Endometrial microvascular endothelial cells (primary cell): Measurements from ENCODE around the gene RABGAP1L. TPM values are rescaled to one million over a fixed set of nuclear protein-coding genes. Genes with fewer than 3 reads are reported as not detected.
"Not testable (repeated sequence)": the region's sequence is repeated elsewhere in the genome, so short reads cannot be mapped to it uniquely, and the experiment has no call there.

Source experiments
- in situ Hi-C: cut with HindIII; loops from 2 replicates; pipeline ENCODE4 v1.10.0; 2017; ENCODE audit warnings: low sequenced_read_pairs, low pct_unique_long_range_greater_than_20kb; ENCODE audit errors: inconsistent ontology term
- total RNA-seq: library from RNA; depleted of rRNA; stranded (reverse); fragments of >200 nt; gene quantifications from one replicate; pipeline ENCODE4 v1.2.3, GENCODE V29; 2015; ENCODE audit errors: inconsistent ontology term

Gene RABGAP1L
- total RNA-seq, 1 donor from 2014 or later, result 15.5 TPM

DNA sequence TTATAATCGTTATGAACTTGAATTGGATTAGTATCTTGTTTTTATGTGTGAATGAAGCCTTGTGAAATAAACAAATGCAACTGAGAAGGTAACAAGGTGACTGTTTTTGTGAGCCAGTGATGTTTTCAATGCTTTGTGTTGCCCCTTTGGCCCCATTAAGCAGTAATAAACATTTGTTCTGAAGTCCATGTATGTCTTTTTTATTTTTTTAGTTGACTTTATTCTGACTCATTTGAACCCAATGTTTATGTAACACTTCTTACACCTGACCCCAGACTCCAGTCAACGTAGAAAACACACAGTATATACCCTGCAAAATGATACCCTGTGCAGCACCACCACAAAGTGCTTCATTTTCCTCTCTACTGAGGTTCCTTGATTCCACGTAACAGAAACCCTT is 835.8 kb downstream of the RABGAP1L start:
- in situ Hi-C loops, result no loop called here

DNA sequence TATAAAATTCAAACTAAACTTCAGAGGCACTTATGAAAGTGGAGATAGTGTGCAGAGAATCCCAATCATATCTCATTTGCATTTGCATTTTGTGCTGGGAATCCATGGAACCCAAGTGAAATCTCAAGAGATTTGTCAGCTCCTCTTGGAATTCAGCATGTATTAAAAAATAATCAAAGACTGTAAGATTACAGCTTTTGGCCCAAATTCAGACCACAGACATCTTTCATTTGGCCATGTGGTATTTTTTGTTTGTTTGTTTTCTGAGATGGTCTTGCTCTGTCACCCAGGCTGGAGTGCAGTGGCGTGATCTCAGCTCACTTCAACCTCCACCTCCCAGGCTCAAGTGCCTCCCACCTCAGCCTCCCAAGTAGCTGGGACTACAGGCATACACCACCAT is 836.6 kb downstream of the RABGAP1L start:
- in situ Hi-C loops, result no loop called here

DNA sequence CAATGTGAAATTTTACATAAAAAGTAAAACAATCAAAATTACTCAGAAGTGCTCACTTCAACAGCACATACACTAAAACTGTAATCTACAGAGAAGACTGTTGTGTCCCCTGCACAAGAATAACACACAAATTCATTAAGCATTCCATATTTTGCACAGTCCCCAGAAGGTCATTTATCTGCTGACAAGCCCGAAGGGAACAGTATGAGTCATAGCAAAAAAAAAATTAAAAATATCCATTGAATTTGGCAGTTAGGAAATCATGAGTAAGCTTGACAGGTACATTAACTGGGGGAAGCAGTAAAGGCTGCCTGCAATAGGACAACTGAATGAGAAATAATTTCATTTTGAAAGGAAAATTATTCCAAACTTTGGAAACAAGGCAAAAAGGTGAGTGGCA is 837.2 kb downstream of the RABGAP1L start:
- in situ Hi-C loops, result no loop called here

DNA sequence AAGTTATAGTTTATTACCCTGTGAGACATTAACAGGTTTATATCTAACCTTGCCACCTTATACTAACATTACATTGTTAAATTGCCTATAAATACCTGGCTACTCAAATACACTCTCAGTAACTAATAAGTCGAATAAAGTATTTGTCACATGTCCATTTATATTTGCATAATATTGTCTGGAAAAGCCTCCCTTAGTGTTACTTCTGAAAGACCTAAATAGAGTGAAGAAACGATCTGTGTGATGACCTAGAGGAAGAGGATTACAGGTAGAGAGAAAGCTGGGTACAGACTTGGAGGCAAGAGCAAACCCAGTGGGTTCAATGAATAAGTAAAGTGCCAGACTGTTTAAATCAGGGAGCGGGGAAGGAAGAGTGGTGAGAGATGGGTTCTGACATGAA is 837.7 kb downstream of the RABGAP1L start:
- in situ Hi-C loops, result no loop called here

DNA sequence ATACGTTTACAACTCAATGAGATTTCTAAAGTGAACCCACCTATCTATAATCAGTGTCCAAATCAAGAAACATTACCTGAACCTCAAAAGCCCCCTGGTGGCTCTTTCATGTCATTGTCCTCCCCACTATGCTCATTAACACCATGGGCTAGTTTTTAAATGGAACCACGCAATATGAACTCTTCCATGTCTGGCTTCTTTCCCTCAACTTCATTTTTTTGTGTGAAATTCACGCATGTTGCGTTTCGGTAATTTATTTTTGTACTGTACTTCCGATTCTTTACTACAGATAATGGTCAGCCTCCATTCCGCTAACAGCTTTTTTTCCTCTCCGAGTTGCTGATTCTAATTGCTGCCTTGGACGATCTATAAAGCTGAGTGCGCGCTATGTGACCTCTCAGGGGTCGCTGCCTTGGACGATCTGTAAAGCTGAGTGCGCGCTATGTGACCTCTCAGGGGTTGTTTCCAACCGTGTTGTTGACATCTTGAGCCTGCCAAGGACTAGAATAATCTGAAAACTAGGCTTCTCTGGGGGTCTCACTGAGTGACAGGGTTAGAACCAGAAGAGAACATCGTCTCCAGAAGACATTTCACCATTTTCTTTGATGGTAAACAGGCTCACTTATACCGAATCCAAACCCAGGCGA is 839.4 kb downstream of the RABGAP1L start:
- in situ Hi-C loops, result no loop called here

DNA sequence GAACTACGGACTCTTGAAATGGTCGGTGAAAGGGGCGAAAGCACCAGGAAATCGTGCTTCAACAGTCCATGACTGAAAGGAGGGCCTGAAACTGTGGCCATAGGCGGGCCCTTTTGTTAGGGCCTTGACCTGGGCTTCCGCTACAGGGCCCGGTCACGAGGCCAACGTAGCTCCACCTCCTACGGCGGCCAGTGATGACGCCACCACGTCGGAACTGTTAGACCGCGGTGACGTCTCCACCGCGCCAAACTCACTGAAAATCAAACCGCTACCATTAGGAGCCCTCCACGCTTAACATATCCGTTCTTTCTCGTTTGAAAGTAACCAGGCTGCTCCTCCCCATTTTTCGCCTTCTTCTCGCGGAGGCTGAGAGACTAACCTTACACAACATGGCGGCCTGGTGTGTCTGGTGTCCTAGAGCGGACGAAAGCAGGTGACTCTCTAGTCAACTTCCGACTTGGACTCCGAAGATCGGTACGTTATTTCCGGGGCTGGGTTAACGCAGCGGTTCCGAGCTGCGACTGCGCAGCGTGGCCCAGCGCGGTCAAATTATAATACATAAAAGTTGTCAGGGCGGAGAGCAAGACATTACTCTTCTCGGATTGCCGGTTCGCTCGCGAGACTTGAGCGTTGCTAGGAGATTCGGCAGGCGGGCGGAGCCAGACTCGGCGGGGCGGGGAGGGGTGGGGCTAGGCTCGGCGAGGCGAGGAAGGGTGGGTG is 840.1 kb downstream of the RABGAP1L start:
- in situ Hi-C loops, result no loop called here

DNA sequence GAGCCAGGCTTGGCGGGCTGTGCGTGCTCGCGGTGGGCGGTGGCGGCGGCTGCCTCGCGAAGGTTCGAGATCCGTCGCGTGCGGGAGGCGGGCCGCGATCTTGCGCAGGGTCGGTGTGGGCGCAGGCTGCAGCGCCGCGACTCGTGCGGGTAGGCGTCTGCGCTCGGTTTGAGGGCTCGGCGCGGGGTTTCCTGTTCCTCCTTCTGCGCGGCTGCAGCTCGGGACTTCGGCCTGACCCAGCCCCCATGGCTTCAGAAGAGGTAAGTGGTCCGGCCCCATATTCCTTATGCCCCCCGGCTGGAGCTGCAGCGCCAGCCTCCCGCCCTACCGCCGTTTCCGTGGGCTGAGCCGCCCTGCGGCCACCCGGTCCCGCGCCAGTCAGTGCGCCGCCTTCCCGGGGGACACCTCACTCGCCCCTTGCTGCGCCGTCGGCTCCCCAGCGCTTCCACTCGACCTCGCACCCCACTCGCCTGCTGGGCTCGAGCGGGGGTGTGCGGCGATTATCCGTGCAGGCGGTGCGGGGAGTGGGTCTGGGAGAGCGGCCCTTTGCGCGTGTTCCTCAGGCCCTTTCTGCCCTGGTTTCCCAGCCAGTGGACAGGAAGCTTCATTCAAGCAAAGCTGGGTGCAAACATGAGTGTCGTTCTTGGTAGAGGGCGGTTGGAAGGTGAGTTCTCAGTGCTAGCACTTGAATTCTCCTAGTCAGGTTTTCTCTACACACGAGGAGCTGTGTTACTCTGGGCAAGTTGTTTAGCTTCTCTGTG is 840.8 kb downstream of the RABGAP1L start, which contains the start of gene CACYBP:
CACYBP (plus strand) TSS at position 12 of the 761 bp plus-strand sequence; CDS start at position 246, 234 bp downstream.
- in situ Hi-C loops, result no loop called here

DNA sequence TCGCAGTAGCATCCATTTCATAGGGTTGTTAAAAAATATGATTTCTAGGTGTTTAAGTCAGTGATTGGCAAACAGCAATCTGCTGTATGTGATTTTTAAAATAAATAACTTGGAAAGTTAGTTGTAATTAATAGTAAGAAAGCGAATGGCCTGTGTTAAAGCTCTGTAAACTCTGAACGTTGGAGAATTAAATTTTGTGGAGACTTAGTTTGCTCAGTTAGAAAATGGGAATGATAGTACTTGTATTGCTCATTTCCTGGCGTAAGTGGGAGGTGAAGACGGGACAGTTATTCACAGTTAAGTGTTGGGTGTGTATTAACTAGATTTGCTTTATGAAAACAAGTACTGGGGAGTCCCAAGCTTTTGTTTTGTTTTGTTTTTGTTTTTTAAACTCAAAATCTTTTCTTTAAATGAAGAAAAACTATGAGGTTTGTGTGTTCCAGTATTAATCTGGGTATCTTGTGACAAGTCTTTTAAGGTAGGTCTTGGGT is 841.4 kb downstream of the RABGAP1L start:
- in situ Hi-C loops, result no loop called here

DNA sequence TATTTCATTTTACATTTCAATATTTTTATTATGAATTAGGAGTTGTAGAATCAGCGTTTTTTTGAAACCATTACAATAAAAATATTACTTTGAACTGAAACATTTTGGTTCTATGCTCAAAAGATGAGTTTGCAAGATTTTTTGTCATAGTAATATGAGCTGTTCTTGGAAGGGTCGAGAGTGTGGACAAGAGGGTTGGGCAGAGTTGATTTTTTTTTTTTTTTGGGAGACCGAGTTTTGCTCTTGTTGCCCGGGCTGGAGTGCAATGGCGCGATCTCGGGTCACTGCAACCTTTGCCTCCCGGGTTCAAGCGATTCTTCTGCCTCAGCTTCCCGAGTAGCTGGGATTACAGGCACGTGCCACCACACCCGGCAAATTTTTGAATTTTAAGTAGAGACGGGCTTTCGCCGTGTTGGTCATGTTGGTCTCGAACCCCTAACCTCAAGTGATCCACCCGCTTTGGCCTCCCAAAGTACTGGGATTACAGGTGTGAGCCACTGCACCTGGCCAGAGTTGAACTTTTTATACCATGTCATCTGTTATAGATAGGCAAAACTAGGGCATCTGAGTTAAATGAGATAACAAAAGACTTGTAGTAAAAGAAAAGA is 843.7 kb downstream of the RABGAP1L start:
- in situ Hi-C loops, result no loop called here

DNA sequence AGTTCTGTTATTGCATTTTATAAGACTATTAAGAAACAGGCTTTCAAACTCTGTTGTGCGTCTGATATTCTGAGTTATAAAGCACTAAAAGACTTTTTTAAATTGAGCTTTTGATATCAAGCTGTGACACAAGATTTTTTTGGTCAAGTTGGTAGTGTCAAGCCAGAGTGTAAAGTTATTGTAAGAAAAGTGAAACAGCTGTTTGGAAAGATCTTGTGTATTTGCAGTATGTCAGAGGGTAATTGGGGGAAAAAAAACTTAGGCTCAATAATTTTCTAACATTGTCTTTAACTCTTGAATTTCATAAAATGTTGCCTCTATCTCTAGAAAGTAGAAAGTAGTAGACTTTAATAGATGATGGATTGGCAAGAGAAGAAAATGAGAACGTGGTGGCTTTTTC is 844.2 kb downstream of the RABGAP1L start:
- in situ Hi-C loops, result no loop called here

DNA sequence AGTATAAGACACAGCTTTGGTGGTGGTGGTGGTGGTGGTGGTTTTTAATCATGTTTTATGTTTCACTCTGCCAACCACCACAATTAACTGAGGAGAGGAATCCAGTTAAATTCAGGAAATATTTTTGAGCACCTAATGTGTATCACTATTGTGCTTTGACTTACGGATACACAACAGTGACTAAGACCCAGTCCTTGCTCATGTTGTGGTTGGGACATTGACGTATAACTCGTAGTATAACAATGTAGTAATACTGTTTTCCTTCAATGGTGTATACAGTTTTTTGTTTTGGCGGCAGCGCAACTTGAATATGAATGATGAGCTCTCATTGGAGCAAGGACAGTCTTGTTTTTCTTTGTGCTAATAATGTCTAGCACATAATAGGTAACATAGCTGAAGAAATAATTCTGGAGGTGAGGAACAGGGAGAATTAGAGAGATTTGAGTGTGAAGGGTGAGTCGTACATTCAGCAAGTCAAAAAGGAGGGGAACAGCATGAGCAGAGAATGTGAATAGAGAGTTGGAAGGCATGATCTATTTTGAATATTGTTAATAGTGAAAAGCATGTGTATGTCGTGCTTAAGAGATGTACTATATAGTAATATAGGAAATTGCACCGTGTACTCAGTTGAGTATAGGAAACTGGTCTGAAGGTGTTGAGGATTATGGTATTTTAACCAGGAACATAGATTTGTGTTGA is 845.9 kb downstream of the RABGAP1L start:
- in situ Hi-C loops, result no loop called here

DNA sequence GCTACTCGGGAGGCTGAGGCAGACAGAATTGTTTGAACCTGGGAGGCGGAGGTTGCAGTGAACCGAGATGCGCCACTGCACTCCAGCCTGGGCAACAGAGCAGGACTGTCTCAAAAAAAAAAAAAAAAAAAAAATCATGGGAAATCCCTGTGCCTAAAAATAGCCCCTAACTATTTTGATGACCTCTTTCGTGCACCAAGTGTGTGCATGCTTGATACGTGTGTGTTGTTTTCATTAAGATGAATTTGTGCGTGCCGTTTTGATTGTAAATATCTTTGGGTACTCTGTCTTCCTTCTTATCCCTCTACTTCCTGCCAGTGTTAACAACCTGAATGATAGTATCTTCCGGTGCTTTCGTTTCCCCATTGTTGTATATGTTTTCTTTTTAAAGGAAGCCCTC is 850.2 kb downstream of the RABGAP1L start:
- in situ Hi-C loops, result no loop called here

DNA sequence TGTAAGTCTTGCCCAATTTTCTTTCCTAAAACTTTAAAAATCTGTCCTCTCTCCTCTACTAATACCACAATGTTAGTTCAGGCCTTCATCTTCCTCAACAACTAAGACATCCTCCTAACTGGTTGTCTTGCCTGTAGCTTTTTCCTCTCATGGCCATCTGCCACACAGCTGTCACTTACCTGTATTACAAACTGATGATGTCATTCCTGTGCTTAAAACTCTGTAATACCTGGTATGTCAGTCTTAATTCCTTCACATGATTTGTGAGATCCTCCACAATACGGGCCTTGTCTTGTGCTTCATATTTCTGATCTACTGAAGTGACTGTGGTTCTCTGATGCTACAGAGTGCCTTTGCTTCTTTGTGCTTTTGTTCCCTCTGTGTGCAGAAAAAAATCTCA is 854.1 kb downstream of the RABGAP1L start:
- in situ Hi-C loops, result no loop called here

DNA sequence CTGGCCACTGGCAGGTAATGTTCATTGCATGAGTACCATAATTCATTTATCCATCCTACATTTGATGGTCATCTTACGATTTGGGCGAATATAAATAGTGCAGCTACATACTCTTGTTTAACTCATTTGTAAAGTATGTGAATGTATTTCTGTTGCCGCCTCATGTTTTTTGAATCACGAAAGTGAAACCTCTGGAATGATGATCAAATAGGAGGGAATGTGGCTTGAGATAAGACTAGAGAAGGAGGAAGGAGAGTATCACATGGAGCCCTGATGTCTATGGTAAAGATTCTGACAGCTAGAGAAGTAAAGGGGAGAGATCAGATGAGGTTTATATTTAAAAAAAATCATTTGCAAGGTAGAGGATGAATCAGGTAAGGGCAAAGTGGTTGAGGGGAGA is 855.9 kb downstream of the RABGAP1L start:
- in situ Hi-C loops, result no loop called here

DNA sequence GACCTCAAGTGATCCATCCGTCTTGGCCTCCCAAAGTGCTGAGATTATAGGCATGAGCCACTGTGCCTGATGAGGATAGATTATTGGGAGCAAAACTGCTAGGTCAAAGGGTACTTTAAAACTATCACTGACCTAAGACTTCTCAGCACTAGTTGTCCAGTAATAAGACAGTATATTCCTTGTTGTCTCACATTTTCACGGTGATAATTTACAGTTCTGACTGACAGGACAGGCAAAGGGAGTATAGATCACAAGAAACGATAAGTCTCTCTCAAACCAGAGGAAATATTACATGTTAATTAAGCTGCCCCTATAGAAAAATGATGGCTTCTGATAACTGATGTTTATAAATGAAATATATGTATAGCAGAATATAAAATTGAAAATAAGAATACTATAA is 860.2 kb downstream of the RABGAP1L start:
- in situ Hi-C loops, result no loop called here

DNA sequence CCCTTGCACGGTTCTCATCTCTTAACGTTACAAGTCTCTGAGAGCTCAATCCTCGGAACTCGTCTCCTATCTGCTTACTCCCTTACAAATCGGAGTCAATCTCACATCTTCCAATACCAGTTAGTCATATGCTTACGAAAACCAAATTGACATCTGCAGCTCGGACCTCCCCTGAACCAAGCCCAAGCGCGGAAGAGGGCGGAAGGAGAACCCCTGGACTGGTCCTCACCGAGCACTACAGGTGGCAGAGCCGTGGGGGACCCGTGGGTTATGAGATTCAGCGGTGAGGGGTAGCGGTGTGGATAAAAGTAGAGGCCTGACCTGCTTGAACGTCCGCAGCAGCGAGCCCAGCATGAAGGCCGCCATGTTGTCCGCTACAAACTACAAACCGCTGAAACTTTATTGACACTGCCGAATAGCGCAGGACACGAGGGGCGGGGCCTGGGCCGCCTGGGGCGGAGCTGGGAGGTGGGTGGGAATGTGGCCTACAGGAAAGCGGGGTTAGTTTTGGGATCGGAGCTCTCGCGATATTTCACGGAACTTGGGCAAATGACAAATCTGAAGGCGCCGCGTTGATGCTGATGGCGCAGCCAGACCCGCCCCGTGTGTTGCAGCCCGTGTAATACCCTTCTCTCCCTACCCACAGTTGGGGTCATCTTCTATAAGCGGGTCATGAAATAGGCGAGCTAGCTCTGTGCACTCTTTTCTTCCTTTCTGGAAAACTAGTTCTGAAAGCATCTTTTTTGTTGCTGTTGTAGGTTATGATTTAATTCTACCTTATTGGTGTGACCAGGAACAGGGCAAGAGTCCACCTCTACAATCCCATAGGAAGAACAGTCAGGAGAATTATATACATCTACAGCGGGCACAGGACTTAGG is 864.0 kb downstream of the RABGAP1L start, which contains the start of gene MRPS14:
MRPS14 (minus strand) TSS at position 383 of the 879 bp plus-strand sequence; CDS start at position 366, 17 bp downstream.
- in situ Hi-C loops, result no loop called here

DNA sequence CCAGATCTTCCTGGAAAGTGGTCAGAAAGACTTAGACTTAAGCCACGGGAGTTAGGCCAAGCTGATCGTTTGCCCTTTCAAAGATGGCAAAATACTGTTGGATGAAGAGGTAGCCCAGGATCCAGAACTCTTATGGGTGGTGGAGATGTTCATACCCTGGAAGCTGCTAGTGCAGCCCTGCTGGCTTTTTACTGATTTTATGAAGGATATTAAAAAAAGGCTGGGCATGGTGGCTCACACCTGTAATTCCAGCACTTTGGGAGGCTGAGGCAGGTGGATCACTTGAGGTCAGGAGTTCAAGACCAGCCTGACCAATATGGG is 864.6 kb downstream of the RABGAP1L start:
- in situ Hi-C loops, result not testable (repeated sequence)

DNA sequence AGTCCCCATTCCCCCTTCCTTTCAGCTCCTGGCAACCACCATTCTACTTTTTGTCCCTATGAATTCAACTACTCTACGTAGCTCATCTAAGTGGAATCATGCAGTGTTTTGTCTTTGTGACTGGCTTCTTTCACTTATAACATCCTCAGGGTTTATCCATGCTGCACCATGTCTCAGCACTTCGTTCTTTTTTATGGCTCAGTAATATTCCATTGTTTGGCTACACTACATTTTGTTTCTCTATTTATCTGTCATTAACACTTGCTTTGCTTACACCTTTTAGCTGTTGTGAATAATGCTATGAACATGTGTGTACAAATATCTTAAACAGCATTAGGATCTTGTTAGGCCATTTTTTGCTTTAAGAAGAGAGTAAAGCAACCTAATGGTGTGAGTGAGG is 865.5 kb downstream of the RABGAP1L start:
- in situ Hi-C loops, result no loop called here
